RWPE2 (cell line): Measurements from ENCODE around the gene EMX2.

Experiments used
- ATAC-seq: fragments of 200-7000 bp; cut with Tn5 transposase; 3 replicates; pipeline ENCODE4 v1.9.1; 2021; ENCODE audit warnings: low read depth
- DNase-seq: peaks from one replicate; pipeline ENCODE4 v3.0.0-alpha.2; 2020; ENCODE audit warnings: low spot score
- H3K27ac ChIP-seq: fragments of 450-650 bp; 2 replicates; pipeline ENCODE4 v1.5.1; 2017; ENCODE audit warnings: mild to moderate bottlenecking; ENCODE audit not compliant: poor library complexity, severe bottlenecking
- H3K27me3 ChIP-seq: fragments of 250-450 bp; sonication (Bioruptor Pico); 2 replicates; pipeline ENCODE4 v1.5.1; 2021; ENCODE audit warnings: mild to moderate bottlenecking, moderate library complexity; ENCODE audit not compliant: insufficient read depth, poor library complexity, severe bottlenecking
- H3K36me3 ChIP-seq: fragments of 250-450 bp; sonication (Bioruptor Pico); 2 replicates; pipeline ENCODE4 v1.5.1; 2020; ENCODE audit warnings: low read depth, mild to moderate bottlenecking, moderate library complexity
- H3K4me1 ChIP-seq: fragments of 250-450 bp; sonication (Bioruptor Pico); 2 replicates; pipeline ENCODE4 v1.5.1; 2021; ENCODE audit warnings: mild to moderate bottlenecking, moderate library complexity; ENCODE audit not compliant: insufficient read depth, poor library complexity, severe bottlenecking
- H3K4me3 ChIP-seq: fragments of 250-450 bp; sonication (Bioruptor Pico); 2 replicates; pipeline ENCODE4 v1.5.1; 2021; ENCODE audit warnings: mild to moderate bottlenecking, moderate library complexity; ENCODE audit not compliant: severe bottlenecking
- H3K9me3 ChIP-seq: fragments of 250-450 bp; sonication (Bioruptor Pico); 2 replicates; pipeline ENCODE4 v1.5.1; 2021; ENCODE audit warnings: mild to moderate bottlenecking, moderate library complexity; ENCODE audit not compliant: severe bottlenecking
- CTCF ChIP-seq: fragments of 450-650 bp; IDR thresholded peaks from one replicate; pipeline ENCODE4 v1.5.1; 2017; ENCODE audit warnings: mild to moderate bottlenecking, moderate library complexity; ENCODE audit not compliant: poor library complexity, severe bottlenecking

Gene EMX2

GRCh38 chr10:117531371-117532002 is 11.1 kb upstream of the EMX2 start:
- no peak overlapping the region for H3K27ac ChIP-seq
- no peaks in the 10 kb centered on the region for H3K4me1 ChIP-seq
- DNase-seq (no peak), ATAC-seq (no peak)
- H3K27me3 ChIP-seq = peaks cover 87% of the 10 kb centered on the region
- no peak for TF ChIP-seq CTCF
- H3K9me3 ChIP-seq = no peaks in the 10 kb centered on the region
- no peaks in the 10 kb centered on the region for H3K36me3 ChIP-seq
- H3K4me3 ChIP-seq = no peak overlapping the region

- TF ChIP-seq CTCF = no peak
- Histone ChIP-seq H3K27ac (no peak overlapping the region), H3K36me3 (no peaks in the 10 kb centered on the region), H3K9me3 (no peaks in the 10 kb centered on the region), H3K4me3 (no peak overlapping the region), H3K27me3 (peaks cover 88% of the 10 kb centered on the region), H3K4me1 (no peaks in the 10 kb centered on the region)
- no peak for DNase-seq
- no peak for ATAC-seq
These were observed 10.6 kb upstream of the EMX2 start for GRCh38 chr10:117532003-117532385.

- Histone ChIP-seq H3K27ac (no peak overlapping the region), H3K4me3 (no peak overlapping the region), H3K27me3 (peaks cover 87% of the 10 kb centered on the region), H3K9me3 (no peaks in the 10 kb centered on the region), H3K36me3 (no peaks in the 10 kb centered on the region), H3K4me1 (no peaks in the 10 kb centered on the region)
- no peak for TF ChIP-seq CTCF
- no peak for ATAC-seq
- no peak for DNase-seq
These were observed 10.0 kb upstream of the EMX2 start for GRCh38 chr10:117532451-117533107.

GRCh38 chr10:117533507-117534281 is 8.9 kb upstream of the EMX2 start:
- H3K27me3 ChIP-seq = peaks cover 92% of the 10 kb centered on the region

More at GRCh38 chr10:117533507-117534281, 8.9 kb upstream of the EMX2 start:
- no peak overlapping the region for H3K27ac ChIP-seq
- H3K36me3 ChIP-seq = no peaks in the 10 kb centered on the region
- DNase-seq (no peak), ATAC-seq (no peak)
- H3K4me1 ChIP-seq = no peaks in the 10 kb centered on the region
- H3K4me3 ChIP-seq = no peak overlapping the region
- no peaks in the 10 kb centered on the region for H3K9me3 ChIP-seq
- TF ChIP-seq CTCF = no peak
